ENCODE data around the gene XRCC5. TPM values are rescaled to one million over a fixed set of nuclear protein-coding genes. Genes with fewer than 3 reads are reported as not detected.

XRCC5 gene
- polyA plus RNA-seq, 1 donor (not counting 4 experiments of a cell fraction or from before 2014, with no cell fraction given) = 521 TPM

DNA sequence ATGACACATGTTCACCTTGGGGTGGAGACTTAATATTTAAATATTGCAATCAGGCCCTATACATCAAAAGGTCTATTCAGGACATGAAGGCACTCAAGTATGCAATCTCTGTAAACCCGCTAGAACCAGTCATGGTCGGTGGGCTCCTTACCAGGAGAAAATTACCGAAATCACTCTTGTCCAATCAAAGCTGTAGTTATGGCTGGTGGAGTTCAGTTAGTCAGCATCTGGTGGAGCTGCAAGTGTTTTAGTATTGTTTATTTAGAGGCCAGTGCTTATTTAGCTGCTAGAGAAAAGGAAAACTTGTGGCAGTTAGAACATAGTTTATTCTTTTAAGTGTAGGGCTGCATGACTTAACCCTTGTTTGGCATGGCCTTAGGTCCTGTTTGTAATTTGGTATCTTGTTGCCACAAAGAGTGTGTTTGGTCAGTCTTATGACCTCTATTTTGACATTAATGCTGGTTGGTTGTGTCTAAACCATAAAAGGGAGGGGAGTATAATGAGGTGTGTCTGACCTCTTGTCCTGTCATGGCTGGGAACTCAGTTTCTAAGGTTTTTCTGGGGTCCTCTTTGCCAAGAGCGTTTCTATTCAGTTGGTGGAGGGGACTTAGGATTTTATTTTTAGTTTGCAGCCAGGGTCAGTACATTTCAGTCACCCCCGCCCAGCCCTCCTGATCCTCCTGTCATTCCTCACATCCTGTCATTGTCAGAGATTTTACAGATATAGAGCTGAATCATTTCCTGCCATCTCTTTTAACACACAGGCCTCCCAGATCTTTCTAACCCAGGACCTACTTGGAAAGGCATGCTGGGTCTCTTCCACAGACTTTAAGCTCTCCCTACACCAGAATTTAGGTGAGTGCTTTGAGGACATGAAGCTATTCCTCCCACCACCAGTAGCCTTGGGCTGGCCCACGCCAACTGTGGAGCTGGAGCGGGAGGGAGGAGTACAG, 108.1 kb downstream of the XRCC5 start:
- Histone ChIP-seq H2AFZ (ENCODE audit: control insufficient read depth, low read length) (no peak overlapping the region), H3K9me1 (ENCODE audit: control insufficient read depth, extremely low read depth, insufficient read depth, low read length) (no peaks in the 10 kb centered on the region), H4K20me1 (ENCODE audit: control insufficient read depth, extremely low read depth, insufficient read depth, low read length) (no peaks in the 10 kb centered on the region), H3K9me3 (ENCODE audit: control insufficient read depth, low read depth, low read length) (no peaks in the 10 kb centered on the region), H3K79me2 (ENCODE audit: control insufficient read depth, insufficient read depth, low read length) (no peaks in the 10 kb centered on the region), H3K9ac (ENCODE audit: control insufficient read depth, extremely low read depth, insufficient read depth, low read length) (no peak overlapping the region), H3K4me3 (ENCODE audit: control insufficient read depth in 2 of 3, extremely low read depth in 1 of 3, insufficient read depth in 2 of 3, low read depth in 1 of 3, low read length in 3 of 3) (peak overlapping the region in 1 of 3 experiments; percentile 15), H3K27ac (ENCODE audit: control insufficient read depth, insufficient read depth, low read length) (peak overlapping the region; percentile 33), H3K27me3 (ENCODE audit: control insufficient read depth, extremely low read depth, insufficient read depth, low read length) (no peaks in the 10 kb centered on the region), H3K4me1 (ENCODE audit: control insufficient read depth, extremely low read depth, insufficient read depth, low read length) (peaks cover 35% of the 10 kb centered on the region), H3K4me2 (ENCODE audit: control insufficient read depth, extremely low read depth, insufficient read depth, low read depth, low read length) (peak overlapping the region; percentile 59), H3K36me3 (ENCODE audit: control insufficient read depth in 2 of 2, extremely low read depth in 1 of 2, insufficient read depth in 2 of 2, low read length in 2 of 2) (no peaks in the 10 kb centered on the region)
- TF ChIP-seq EZH2 (IDR thresholded peaks at IDR 0.05; ENCODE audit: low read length) = no peak
- TF ChIP-seq, protein P1, sequence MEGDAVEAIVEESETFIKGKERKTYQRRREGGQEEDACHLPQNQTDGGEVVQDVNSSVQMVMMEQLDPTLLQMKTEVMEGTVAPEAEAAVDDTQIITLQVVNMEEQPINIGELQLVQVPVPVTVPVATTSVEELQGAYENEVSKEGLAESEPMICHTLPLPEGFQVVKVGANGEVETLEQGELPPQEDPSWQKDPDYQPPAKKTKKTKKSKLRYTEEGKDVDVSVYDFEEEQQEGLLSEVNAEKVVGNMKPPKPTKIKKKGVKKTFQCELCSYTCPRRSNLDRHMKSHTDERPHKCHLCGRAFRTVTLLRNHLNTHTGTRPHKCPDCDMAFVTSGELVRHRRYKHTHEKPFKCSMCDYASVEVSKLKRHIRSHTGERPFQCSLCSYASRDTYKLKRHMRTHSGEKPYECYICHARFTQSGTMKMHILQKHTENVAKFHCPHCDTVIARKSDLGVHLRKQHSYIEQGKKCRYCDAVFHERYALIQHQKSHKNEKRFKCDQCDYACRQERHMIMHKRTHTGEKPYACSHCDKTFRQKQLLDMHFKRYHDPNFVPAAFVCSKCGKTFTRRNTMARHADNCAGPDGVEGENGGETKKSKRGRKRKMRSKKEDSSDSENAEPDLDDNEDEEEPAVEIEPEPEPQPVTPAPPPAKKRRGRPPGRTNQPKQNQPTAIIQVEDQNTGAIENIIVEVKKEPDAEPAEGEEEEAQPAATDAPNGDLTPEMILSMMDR (optimal IDR thresholded peaks at IDR 0.05 in 1 of 3, IDR thresholded peaks at IDR 0.05 in 1 of 3, conservative IDR thresholded peaks at IDR 0.05 in 1 of 3; ENCODE audit: extremely low read depth in 1 of 3, insufficient read depth in 2 of 3, low read length in 3 of 3) = no peak
- DNase-seq (ENCODE audit: low read depth, low spot score) (no peak), FAIRE-seq (peak; percentile 68)
- dilution Hi-C loops (cut with MboI; ENCODE audit: extremely low pct_ligation_motif_present, low sequenced_read_pairs) = no loop called here

DNA sequence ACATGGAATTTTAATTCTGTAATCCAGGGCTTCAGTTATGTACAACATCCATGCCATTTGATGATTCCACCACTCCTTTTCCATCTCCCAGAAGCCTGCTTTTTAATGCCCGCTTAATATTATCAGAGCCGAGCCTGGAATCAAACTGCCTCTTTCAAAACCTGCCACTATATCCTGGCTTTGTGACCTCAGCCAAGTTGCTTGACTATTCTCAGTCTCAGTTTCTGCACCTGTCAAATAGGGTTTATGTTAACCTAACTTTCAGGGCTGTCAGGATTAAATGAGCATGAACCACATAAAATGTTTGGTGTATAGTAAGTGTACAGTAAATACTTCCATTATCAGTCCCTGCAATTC, 108.7 kb downstream of the XRCC5 start:
- Histone ChIP-seq H3K79me2 (ENCODE audit: control insufficient read depth, insufficient read depth, low read length) (no peaks in the 10 kb centered on the region), H3K4me3 (ENCODE audit: control insufficient read depth in 2 of 3, extremely low read depth in 1 of 3, insufficient read depth in 2 of 3, low read depth in 1 of 3, low read length in 3 of 3) (peak overlapping the region in 1 of 3 experiments; percentile 15), H3K9me1 (ENCODE audit: control insufficient read depth, extremely low read depth, insufficient read depth, low read length) (no peaks in the 10 kb centered on the region), H3K9me3 (ENCODE audit: control insufficient read depth, low read depth, low read length) (no peaks in the 10 kb centered on the region), H3K27me3 (ENCODE audit: control insufficient read depth, extremely low read depth, insufficient read depth, low read length) (no peaks in the 10 kb centered on the region), H3K4me2 (ENCODE audit: control insufficient read depth, extremely low read depth, insufficient read depth, low read depth, low read length) (peak overlapping the region; percentile 59), H3K4me1 (ENCODE audit: control insufficient read depth, extremely low read depth, insufficient read depth, low read length) (peaks cover 42% of the 10 kb centered on the region), H3K27ac (ENCODE audit: control insufficient read depth, insufficient read depth, low read length) (peak overlapping the region; percentile 33), H3K36me3 (ENCODE audit: control insufficient read depth in 2 of 2, extremely low read depth in 1 of 2, insufficient read depth in 2 of 2, low read length in 2 of 2) (no peaks in the 10 kb centered on the region), H3K9ac (ENCODE audit: control insufficient read depth, extremely low read depth, insufficient read depth, low read length) (no peak overlapping the region), H2AFZ (ENCODE audit: control insufficient read depth, low read length) (no peak overlapping the region), H4K20me1 (ENCODE audit: control insufficient read depth, extremely low read depth, insufficient read depth, low read length) (no peaks in the 10 kb centered on the region)
- dilution Hi-C loops (cut with MboI; ENCODE audit: extremely low pct_ligation_motif_present, low sequenced_read_pairs) = no loop called here
- TF ChIP-seq, protein P1 (optimal IDR thresholded peaks at IDR 0.05 in 1 of 3, IDR thresholded peaks at IDR 0.05 in 1 of 3, conservative IDR thresholded peaks at IDR 0.05 in 1 of 3; ENCODE audit: extremely low read depth in 1 of 3, insufficient read depth in 2 of 3, low read length in 3 of 3) = no peak
- TF ChIP-seq EZH2 (IDR thresholded peaks at IDR 0.05; ENCODE audit: low read length) = no peak
- FAIRE-seq (no peak), DNase-seq (ENCODE audit: low read depth, low spot score) (no peak)
